Measurements from ENCODE around the gene CAB39. TPM values are rescaled to one million over a fixed set of nuclear protein-coding genes. Genes with fewer than 3 reads are reported as not detected.

CAB39 gene
- total and polyA plus RNA-seq, 2 of the 8 experiments (the other 6 are each of a cell fraction or from before 2014, with no cell fraction given): 16.4 to 50.5 TPM

DNA sequence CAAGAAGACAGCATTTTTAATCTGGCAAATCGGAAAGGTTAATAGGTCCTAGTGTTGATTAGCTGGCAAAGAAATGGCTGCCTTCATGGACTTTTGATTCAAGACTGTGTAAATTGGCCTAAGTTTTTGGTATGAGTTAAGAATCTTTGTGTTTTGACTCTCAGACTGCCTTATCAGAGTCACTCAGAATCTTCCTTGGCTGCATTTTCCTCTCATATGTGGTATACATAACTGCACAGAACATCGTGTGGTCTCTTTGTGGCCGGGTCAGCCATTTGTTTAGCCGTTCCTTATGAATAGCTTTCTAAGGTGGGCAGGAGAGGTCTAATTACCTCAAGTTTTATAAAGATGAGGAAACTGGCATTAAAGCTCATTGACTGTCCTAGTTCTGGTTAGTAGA, 30.1 kb downstream of the CAB39 start (continued):
- TF ChIP-seq, protein P1, sequence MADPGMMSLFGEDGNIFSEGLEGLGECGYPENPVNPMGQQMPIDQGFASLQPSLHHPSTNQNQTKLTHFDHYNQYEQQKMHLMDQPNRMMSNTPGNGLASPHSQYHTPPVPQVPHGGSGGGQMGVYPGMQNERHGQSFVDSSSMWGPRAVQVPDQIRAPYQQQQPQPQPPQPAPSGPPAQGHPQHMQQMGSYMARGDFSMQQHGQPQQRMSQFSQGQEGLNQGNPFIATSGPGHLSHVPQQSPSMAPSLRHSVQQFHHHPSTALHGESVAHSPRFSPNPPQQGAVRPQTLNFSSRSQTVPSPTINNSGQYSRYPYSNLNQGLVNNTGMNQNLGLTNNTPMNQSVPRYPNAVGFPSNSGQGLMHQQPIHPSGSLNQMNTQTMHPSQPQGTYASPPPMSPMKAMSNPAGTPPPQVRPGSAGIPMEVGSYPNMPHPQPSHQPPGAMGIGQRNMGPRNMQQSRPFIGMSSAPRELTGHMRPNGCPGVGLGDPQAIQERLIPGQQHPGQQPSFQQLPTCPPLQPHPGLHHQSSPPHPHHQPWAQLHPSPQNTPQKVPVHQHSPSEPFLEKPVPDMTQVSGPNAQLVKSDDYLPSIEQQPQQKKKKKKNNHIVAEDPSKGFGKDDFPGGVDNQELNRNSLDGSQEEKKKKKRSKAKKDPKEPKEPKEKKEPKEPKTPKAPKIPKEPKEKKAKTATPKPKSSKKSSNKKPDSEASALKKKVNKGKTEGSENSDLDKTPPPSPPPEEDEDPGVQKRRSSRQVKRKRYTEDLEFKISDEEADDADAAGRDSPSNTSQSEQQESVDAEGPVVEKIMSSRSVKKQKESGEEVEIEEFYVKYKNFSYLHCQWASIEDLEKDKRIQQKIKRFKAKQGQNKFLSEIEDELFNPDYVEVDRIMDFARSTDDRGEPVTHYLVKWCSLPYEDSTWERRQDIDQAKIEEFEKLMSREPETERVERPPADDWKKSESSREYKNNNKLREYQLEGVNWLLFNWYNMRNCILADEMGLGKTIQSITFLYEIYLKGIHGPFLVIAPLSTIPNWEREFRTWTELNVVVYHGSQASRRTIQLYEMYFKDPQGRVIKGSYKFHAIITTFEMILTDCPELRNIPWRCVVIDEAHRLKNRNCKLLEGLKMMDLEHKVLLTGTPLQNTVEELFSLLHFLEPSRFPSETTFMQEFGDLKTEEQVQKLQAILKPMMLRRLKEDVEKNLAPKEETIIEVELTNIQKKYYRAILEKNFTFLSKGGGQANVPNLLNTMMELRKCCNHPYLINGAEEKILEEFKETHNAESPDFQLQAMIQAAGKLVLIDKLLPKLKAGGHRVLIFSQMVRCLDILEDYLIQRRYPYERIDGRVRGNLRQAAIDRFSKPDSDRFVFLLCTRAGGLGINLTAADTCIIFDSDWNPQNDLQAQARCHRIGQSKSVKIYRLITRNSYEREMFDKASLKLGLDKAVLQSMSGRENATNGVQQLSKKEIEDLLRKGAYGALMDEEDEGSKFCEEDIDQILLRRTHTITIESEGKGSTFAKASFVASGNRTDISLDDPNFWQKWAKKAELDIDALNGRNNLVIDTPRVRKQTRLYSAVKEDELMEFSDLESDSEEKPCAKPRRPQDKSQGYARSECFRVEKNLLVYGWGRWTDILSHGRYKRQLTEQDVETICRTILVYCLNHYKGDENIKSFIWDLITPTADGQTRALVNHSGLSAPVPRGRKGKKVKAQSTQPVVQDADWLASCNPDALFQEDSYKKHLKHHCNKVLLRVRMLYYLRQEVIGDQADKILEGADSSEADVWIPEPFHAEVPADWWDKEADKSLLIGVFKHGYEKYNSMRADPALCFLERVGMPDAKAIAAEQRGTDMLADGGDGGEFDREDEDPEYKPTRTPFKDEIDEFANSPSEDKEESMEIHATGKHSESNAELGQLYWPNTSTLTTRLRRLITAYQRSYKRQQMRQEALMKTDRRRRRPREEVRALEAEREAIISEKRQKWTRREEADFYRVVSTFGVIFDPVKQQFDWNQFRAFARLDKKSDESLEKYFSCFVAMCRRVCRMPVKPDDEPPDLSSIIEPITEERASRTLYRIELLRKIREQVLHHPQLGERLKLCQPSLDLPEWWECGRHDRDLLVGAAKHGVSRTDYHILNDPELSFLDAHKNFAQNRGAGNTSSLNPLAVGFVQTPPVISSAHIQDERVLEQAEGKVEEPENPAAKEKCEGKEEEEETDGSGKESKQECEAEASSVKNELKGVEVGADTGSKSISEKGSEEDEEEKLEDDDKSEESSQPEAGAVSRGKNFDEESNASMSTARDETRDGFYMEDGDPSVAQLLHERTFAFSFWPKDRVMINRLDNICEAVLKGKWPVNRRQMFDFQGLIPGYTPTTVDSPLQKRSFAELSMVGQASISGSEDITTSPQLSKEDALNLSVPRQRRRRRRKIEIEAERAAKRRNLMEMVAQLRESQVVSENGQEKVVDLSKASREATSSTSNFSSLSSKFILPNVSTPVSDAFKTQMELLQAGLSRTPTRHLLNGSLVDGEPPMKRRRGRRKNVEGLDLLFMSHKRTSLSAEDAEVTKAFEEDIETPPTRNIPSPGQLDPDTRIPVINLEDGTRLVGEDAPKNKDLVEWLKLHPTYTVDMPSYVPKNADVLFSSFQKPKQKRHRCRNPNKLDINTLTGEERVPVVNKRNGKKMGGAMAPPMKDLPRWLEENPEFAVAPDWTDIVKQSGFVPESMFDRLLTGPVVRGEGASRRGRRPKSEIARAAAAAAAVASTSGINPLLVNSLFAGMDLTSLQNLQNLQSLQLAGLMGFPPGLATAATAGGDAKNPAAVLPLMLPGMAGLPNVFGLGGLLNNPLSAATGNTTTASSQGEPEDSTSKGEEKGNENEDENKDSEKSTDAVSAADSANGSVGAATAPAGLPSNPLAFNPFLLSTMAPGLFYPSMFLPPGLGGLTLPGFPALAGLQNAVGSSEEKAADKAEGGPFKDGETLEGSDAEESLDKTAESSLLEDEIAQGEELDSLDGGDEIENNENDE (IDR thresholded peaks at IDR 0.05; ENCODE audit: insufficient replicate concordance, low read length): no peak
- no peak for TF ChIP-seq EP300 (IDR thresholded peaks at IDR 0.05; ENCODE audit: borderline replicate concordance in 1 of 2, low read depth in 2 of 2, low read length in 2 of 2)
- TF ChIP-seq SP2 (IDR thresholded peaks at IDR 0.05; ENCODE audit: low read length): no peak
- no peak for TF ChIP-seq CHD2 (IDR thresholded peaks at IDR 0.05; ENCODE audit: low read length)
- TF ChIP-seq RAD21 (IDR thresholded peaks at IDR 0.05 in 1 of 2, conservative IDR thresholded peaks at IDR 0.05 in 1 of 2; ENCODE audit: low read depth in 2 of 2, low read length in 2 of 2): no peak
- no peak for TF ChIP-seq EGR1 (IDR thresholded peaks at IDR 0.05; ENCODE audit: borderline replicate concordance, low read depth, low read length)
- no peak for TF ChIP-seq POLR2AphosphoS5 (IDR thresholded peaks at IDR 0.05; ENCODE audit: low read depth, low read length)

All from H1 (cell line).